ENCODE measurements around the gene SCRT2. TPM values are rescaled to one million over a fixed set of nuclear protein-coding genes. Genes with fewer than 3 reads are reported as not detected.

Gene SCRT2
- total RNA-seq, 2 experiments from 2014 or later = not detected

- no peak for ATAC-seq
- Mint-ChIP-seq H3K27me3 (ENCODE audit: low read depth) (peaks cover 58% of the 10 kb centered on the region), H3K9me3 (ENCODE audit: insufficient read depth) (peaks cover 4% of the 10 kb centered on the region), H3K4me3 (no peak overlapping the region), H3K27ac (no peak overlapping the region), H3K36me3 (ENCODE audit: low read depth) (no peaks in the 10 kb centered on the region), H3K4me1 (ENCODE audit: low read depth) (peaks cover 3% of the 10 kb centered on the region)
- no peak for DNase-seq
- ChIA-PET CTCF (no interaction called here), POLR2A (no interaction called here)
These were observed 60.1 kb downstream of the SCRT2 start for GRCh38 chr20:615514-615913.

GRCh38 chr20:611843-612185 lies 63.8 kb downstream of the SCRT2 start:
- DNase-seq (no peak), ATAC-seq (no peak)
- H3K4me1 Mint-ChIP-seq (ENCODE audit: low read depth) = peaks cover 4% of the 10 kb centered on the region
- H3K27ac Mint-ChIP-seq = no peak overlapping the region
- peaks cover 58% of the 10 kb centered on the region for H3K27me3 Mint-ChIP-seq (ENCODE audit: low read depth)
- no peaks in the 10 kb centered on the region for H3K36me3 Mint-ChIP-seq (ENCODE audit: low read depth)
- ChIA-PET CTCF (interaction anchor here (2.3 kb wide), 1 partner anchor 34 kb away, joined by 8 read pairs; no protein-coding TSS in a partner anchor), POLR2A (no interaction called here)
- H3K9me3 Mint-ChIP-seq (ENCODE audit: insufficient read depth) = no peaks in the 10 kb centered on the region
- no peak overlapping the region for H3K4me3 Mint-ChIP-seq

Other genes starting within 250 kb of the SCRT2 start
- gene TBC1D20, start 213.3 kb downstream of the SCRT2 start, total RNA-seq = 10 to 100 TPM; 30.1 to 30.7 TPM
- 100 to 1,000 TPM; 116 to 121 TPM for gene CSNK2A1, start 132.0 kb downstream of the SCRT2 start, total RNA-seq
- gene TCF15, start 65.5 kb downstream of the SCRT2 start, total RNA-seq = not detected
- gene SRXN1, start 22.6 kb downstream of the SCRT2 start, total RNA-seq = 1 to 10 TPM; 8.9 to 9.3 TPM
- gene SLC52A3, start 92.7 kb upstream of the SCRT2 start, total RNA-seq = not detected
- gene FAM110A, start 157.9 kb upstream of the SCRT2 start, total RNA-seq = 10 to 100 TPM; 35.9 to 36.3 TPM
- not detected for gene ANGPT4, start 240.5 kb upstream of the SCRT2 start, total RNA-seq

Measured in activated CD8-positive, alpha-beta T cell treated with anti-CD3 and anti-CD28 coated beads, Interleukin-2, amount 10 ng/mL, durations not matched to agents 7 days and 5 days (primary cell).